Activated T-cell treated with anti-CD3 and anti-CD28 coated beads, Interleukin-2, amount 50 U/mL, for 24 hours (primary cell): ENCODE measurements around the gene PANK2.
"Not testable (repeated sequence)": the region's sequence is repeated elsewhere in the genome, so short reads cannot be mapped to it uniquely, and the experiment has no call there.

Experiments used
- DNase-seq: peaks from one replicate; pipeline ENCODE4 v3.0.0-alpha.2; 2020
- H3K27ac Mint-ChIP-seq: 2 replicates; pipeline ENCODE4 v1.8.0; 2020; ENCODE audit warnings: mild to moderate bottlenecking, mixed read lengths
- H3K27me3 Mint-ChIP-seq: 2 replicates; pipeline ENCODE4 v1.8.0; 2020; ENCODE audit warnings: mixed read lengths
- H3K36me3 Mint-ChIP-seq: 2 replicates; pipeline ENCODE4 v1.8.0; 2020; ENCODE audit warnings: low read depth, mixed read lengths
- H3K4me1 Mint-ChIP-seq: 2 replicates; pipeline ENCODE4 v1.8.0; 2020; ENCODE audit warnings: low read depth, mixed read lengths
- H3K4me3 Mint-ChIP-seq: 2 replicates; pipeline ENCODE4 v1.8.0; 2020; ENCODE audit warnings: mild to moderate bottlenecking, moderate library complexity, mixed read lengths
- H3K9me3 Mint-ChIP-seq: 2 replicates; pipeline ENCODE4 v1.8.0; 2020; ENCODE audit warnings: mixed read lengths

The PANK2 gene

DNA sequence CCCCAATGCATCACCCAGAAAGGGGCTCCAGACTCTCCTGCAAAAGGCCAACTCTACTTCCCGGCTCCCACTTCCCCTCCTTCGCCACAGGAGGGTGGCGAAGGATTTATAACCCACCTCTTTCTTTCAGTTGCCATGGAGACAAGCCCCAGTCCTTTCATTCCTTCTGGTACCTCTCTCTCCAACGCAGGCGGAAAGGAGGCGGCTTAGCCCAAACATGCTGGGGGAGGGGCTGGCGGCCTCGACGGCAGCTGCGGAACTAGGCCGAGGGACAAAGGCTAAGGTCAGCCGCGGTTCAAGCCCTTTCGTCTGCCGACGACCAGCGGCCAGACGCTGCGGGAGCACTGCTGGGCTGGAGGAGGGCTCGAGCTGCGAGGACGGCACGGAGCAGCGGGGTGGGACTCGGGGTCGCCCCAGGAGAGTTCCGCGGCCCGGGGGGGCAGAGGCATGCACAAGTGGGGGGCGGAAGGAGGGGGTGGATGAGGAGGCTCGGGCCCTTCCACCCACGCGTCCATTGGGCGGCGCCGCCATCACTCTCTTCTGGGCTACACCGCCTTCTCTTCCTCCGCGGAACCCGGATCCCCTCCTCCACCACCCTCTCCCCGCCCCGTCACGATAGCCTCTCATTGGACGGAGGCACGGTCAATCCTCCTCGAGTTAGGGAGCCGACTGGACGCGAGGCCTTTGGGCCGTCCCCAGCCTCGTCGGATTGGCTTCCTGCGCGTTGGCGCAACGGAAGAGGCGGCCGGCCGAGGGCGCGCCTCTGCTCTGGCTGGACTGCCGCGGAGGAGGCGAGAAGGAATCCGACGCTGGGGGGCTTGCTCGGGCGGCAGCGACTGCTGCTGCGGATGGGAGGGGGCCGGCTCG lies at the start of gene PANK2:
Gene PANK2, plus strand, starts transcription at position 766 of the 867 bp plus-strand sequence.
- H3K9me3 Mint-ChIP-seq = no peaks in the 10 kb centered on the region
- H3K4me3 Mint-ChIP-seq = peak within 1 kb of the TSS; percentile 97
- peaks cover 72% of the 10 kb centered on the region for H3K36me3 Mint-ChIP-seq
- peak within 1 kb of the TSS; percentile 98 for H3K27ac Mint-ChIP-seq
- no peaks in the 10 kb centered on the region for H3K27me3 Mint-ChIP-seq
- peak; percentile 97 for DNase-seq
- peaks cover 50% of the 10 kb centered on the region for H3K4me1 Mint-ChIP-seq

DNA sequence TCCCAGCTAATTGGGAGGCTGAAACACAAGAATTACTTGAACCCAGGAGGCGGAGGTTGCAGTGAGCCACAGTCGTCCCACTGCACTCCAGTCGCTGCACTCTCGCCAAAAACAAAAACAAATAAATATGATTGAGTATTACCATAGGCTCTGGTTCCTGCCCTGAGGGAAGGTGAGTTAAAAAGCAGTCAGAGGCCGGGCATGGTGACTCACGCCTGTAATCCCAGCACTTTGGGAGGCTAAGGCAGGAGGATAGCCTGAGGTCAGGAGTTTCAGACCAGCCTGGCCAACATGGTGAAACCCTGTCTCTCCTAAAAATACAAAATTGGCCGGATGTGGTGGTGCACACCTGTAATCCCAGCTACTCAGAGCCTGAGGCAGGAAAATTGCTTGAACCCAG lies 49.0 kb upstream of the PANK2 start:
- H3K27ac Mint-ChIP-seq, H3K9me3 Mint-ChIP-seq, H3K36me3 Mint-ChIP-seq, H3K4me1 Mint-ChIP-seq, H3K4me3 Mint-ChIP-seq, DNase-seq, H3K27me3 Mint-ChIP-seq: not testable (repeated sequence)

GRCh38 chr20:3842348-3842930 lies 46.7 kb upstream of the PANK2 start:
- Mint-ChIP-seq H3K4me1 (peaks cover 13% of the 10 kb centered on the region), H3K4me3 (no peak overlapping the region), H3K27ac (no peak overlapping the region), H3K36me3 (peaks cover 9% of the 10 kb centered on the region), H3K9me3 (no peaks in the 10 kb centered on the region), H3K27me3 (no peaks in the 10 kb centered on the region)
- DNase-seq = no peak

DNA sequence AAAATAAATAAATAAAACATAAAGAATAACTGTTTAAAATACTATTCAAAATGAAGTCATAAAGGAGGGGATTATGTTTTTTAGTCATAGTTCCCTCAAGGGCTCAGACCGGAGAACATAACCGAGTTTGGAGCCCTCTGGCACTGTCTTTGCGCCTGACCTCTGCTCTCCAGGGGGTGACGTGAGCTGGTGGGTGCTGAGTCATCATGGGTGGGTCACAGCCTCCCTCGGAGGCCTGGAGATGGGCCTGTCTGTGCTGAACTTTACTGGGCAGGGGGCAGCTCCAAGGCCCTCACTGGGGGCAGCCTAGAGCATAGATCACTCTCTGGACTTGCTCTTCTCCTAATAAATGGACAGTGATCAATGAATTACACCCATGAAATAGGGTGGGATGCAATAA lies 45.7 kb upstream of the PANK2 start:
- DNase-seq = no peak

DNA sequence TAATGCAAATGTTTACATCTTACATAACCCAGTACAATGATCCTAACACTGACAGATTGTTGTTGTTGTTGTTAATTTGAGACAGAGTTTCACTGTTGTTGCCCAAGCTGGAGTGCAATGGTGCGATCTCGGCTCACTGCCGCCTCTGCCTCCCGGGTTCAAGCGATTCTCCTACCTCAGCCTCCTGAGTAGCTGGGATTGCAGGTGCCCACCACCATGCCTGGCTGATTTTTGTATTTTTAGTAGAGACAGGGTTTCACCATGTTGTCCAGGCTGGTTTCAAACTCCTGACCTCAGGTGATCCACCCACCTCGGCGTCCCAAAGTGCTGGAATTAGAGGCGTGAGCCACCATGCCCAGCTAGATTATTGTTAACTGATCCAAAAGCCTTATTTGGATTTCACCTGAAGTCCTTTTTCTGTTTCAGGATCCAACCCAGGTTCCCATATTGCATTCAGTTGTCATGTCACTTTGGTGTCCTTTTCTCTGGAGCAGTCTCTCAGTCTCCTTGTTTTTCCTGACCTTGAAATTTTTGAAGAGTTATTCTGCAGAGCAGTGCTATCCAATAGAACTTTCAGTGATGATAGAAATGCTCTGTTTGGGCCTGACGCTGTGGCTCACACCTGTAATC lies 45.1 kb upstream of the PANK2 start:
- not testable (repeated sequence) for H3K9me3 Mint-ChIP-seq, H3K27me3 Mint-ChIP-seq, DNase-seq, H3K27ac Mint-ChIP-seq, H3K4me3 Mint-ChIP-seq
- Mint-ChIP-seq H3K4me1 (peaks cover 27% of the 10 kb centered on the region), H3K36me3 (peaks cover 19% of the 10 kb centered on the region)

More for the DNA sequence above, 45.7 kb upstream of the PANK2 start:
- H3K36me3 Mint-ChIP-seq = peaks cover 14% of the 10 kb centered on the region
- H3K9me3 Mint-ChIP-seq = no peaks in the 10 kb centered on the region
- H3K27me3 Mint-ChIP-seq = no peaks in the 10 kb centered on the region
- H3K4me1 Mint-ChIP-seq = peaks cover 22% of the 10 kb centered on the region
- no peak overlapping the region for H3K27ac Mint-ChIP-seq
- H3K4me3 Mint-ChIP-seq = no peak overlapping the region

DNA sequence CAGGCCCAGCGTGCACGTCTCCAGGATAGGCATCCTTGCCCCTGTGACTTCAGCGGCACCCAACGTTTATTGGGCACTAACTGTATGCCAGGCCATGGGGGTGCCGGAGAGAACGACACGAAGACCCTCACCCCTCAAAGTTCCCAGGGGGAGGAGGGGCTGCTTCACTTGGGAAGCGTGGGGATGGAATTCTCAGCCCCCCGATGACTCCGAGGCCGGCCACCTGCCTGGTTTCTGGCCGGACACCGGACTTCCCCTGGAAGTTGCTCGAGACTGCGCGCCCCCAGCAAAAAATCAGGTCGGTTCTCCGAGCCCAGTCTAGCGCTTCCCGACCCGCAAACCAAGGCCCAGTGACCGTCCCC lies 42.8 kb upstream of the PANK2 start:
- Mint-ChIP-seq H3K4me1 (peaks cover 31% of the 10 kb centered on the region), H3K4me3 (peak overlapping the region; percentile 85), H3K36me3 (peaks cover 26% of the 10 kb centered on the region), H3K9me3 (no peaks in the 10 kb centered on the region), H3K27me3 (no peaks in the 10 kb centered on the region), H3K27ac (peak overlapping the region; percentile 93)
- DNase-seq = no peak

DNA sequence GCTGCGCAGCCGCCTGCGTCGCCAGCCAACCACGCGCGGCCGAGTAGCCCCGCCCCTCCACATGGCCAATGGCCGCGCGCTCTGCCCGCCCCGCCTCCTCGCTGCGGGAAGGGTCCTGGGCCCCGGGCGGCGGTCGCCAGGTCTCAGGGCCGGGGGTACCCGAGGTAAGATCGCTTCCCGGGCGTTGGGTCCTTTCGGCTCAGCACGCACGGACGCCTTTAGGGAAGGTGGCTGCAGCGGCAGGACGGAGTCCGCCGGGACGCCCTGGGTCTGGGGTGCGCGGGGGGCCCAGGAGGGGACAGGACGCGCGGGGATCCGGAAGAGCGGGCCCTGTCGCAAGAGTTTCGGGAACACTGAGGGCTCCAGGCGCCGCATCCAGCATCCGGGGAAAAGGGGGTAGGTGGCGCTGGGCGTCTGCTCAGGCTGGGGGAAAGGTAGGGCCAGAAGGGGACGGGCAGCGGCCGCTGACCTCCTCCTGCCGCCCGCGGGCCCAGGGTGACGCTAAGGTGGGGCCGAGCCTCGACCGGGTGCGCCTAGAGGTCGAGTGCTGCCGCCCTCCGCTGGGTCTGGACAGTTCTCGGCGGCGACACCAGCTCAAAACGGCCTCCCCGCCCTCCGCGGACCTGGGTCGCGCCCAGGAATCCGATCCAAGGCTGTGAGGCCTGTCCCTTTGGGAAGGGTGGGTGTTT lies 42.3 kb upstream of the PANK2 start, which contains the start of gene MAVS:
Gene MAVS, plus strand, starts transcription at position 95 of the 689 bp plus-strand sequence. CDS start 7,791 bp downstream, outside the sequence.
- Mint-ChIP-seq H3K9me3 (no peaks in the 10 kb centered on the region), H3K36me3 (peaks cover 26% of the 10 kb centered on the region), H3K4me1 (peaks cover 31% of the 10 kb centered on the region), H3K27ac (peak within 1 kb of the TSS; percentile 93), H3K4me3 (peak within 1 kb of the TSS; percentile 85), H3K27me3 (no peaks in the 10 kb centered on the region)
- DNase-seq = peak; percentile 92

DNA sequence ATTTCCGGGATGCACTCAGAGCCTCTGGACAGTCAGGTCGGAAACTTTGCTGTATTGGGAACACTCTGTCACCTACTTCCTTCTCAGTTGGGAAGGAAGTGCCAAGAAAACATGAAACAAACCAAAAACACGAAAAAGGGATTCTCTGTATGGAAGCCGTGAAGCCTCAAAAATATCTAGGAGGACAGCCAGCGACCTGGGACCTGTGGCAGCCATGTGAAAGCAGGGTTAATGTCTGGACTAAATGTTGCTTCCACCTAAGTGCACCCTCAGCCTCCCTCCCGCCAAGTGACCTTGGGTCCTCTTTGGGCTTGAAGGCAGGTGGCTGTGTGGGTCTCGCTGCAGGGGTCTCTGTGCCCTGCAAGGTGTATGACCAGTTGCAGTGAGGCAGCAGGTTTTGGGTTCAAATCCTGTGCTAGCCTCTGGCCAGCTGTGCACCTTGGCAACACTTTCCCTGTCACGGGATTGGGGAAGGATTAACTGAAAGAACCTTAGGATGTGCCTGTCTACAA lies 41.7 kb upstream of the PANK2 start:
- H3K9me3 Mint-ChIP-seq = no peaks in the 10 kb centered on the region
- peaks cover 31% of the 10 kb centered on the region for H3K4me1 Mint-ChIP-seq
- H3K27me3 Mint-ChIP-seq = no peaks in the 10 kb centered on the region
- DNase-seq = no peak
- H3K27ac Mint-ChIP-seq = peak overlapping the region; percentile 93
- H3K36me3 Mint-ChIP-seq = peaks cover 29% of the 10 kb centered on the region
- H3K4me3 Mint-ChIP-seq = peak overlapping the region; percentile 85

DNA sequence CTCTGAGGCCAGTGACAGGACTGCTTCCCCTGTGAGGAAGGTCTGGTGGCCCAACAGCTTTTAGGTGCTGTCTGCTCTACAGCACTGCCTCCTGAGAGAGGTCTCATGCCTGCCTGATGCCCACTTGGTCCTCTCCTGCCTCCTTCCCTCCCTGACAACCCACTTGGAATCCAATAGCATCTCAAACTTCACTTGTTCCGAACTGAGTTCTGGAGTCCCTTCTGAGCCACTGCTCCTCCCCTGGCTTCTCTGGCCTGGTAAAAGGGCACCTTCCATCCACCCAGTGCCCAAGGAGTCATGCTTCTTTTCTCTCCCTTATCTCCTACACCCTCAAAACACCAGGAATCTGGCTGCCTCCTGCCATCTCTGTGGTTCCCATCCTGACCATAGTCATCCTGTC lies 40.6 kb upstream of the PANK2 start:
- peak overlapping the region; percentile 93 for H3K27ac Mint-ChIP-seq
- DNase-seq = no peak
- H3K36me3 Mint-ChIP-seq = peaks cover 29% of the 10 kb centered on the region
- H3K9me3 Mint-ChIP-seq = no peaks in the 10 kb centered on the region
- peak overlapping the region; percentile 85 for H3K4me3 Mint-ChIP-seq
- no peaks in the 10 kb centered on the region for H3K27me3 Mint-ChIP-seq
- peaks cover 31% of the 10 kb centered on the region for H3K4me1 Mint-ChIP-seq

DNA sequence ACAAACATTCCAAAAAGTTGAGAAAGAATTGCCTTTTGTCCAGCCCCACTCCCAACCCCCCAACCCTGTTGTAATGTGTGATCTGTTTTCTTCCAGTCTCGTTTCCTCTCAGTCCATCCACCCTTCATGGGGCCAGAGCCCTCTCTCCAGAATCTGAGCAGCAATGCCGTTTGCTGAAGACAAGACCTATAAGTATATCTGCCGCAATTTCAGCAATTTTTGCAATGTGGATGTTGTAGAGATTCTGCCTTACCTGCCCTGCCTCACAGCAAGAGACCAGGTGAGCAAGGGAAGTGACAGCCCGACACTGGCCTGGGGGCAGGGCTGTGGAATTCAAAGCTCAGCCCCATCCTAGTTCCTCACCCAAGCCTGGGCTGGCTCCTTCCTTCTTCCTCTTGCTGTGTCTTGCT lies 34.7 kb upstream of the PANK2 start:
- Mint-ChIP-seq H3K9me3 (no peaks in the 10 kb centered on the region), H3K27ac (no peak overlapping the region), H3K36me3 (peaks cover 53% of the 10 kb centered on the region), H3K27me3 (no peaks in the 10 kb centered on the region), H3K4me3 (no peak overlapping the region), H3K4me1 (peaks cover 10% of the 10 kb centered on the region)
- no peak for DNase-seq

GRCh38 chr20:3857405-3857804 lies 31.8 kb upstream of the PANK2 start:
- peak overlapping the region; percentile 30 for H3K27ac Mint-ChIP-seq
- no peaks in the 10 kb centered on the region for H3K9me3 Mint-ChIP-seq
- no peak for DNase-seq
- no peaks in the 10 kb centered on the region for H3K27me3 Mint-ChIP-seq
- H3K36me3 Mint-ChIP-seq = peaks cover 67% of the 10 kb centered on the region
- no peak overlapping the region for H3K4me3 Mint-ChIP-seq
- H3K4me1 Mint-ChIP-seq = peaks cover 8% of the 10 kb centered on the region

DNA sequence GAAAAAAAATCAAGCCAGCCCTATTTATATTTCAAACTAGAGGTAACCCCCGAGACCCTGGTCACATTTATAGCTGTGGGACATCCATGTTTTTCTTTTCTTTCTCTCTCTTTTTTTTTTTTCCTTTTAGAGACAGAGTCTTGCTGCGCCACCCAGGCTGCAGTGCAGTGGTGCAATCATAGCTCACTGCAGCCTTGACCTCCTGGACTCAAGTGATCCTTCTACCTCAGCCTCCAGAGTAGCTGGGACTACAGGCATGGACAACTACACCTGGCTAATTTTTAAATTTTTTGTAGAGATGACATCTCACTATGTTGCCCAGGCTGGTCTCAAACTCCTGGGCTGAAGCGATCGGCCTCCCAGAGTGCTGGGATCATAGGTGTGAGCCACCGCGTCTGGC lies 30.5 kb upstream of the PANK2 start:
- Mint-ChIP-seq H3K36me3 (peaks cover 80% of the 10 kb centered on the region), H3K27ac (no peak overlapping the region), H3K9me3 (no peaks in the 10 kb centered on the region), H3K4me1 (peaks cover 8% of the 10 kb centered on the region), H3K4me3 (no peak overlapping the region), H3K27me3 (no peaks in the 10 kb centered on the region)
- DNase-seq = no peak

DNA sequence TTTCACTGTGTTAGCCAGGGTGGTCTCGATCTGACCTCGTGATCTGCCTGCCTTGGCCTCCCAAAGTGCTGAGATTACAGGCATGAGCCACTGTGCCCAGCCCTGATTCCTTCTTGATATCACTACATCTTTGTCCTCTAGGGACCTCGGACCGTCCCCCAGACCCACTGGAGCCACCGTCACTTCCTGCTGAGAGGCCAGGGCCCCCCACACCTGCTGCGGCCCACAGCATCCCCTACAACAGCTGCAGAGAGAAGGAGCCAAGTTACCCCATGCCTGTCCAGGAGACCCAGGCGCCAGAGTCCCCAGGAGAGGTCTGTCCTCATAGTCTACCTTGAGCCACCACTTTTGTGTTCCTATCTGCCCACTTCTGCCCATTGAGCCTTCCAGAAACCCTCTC lies 28.0 kb upstream of the PANK2 start:
- Mint-ChIP-seq H3K27ac (peak overlapping the region; percentile 11), H3K36me3 (peaks cover 87% of the 10 kb centered on the region), H3K4me3 (no peak overlapping the region), H3K4me1 (peaks cover 3% of the 10 kb centered on the region), H3K9me3 (no peaks in the 10 kb centered on the region), H3K27me3 (no peaks in the 10 kb centered on the region)
- no peak for DNase-seq

DNA sequence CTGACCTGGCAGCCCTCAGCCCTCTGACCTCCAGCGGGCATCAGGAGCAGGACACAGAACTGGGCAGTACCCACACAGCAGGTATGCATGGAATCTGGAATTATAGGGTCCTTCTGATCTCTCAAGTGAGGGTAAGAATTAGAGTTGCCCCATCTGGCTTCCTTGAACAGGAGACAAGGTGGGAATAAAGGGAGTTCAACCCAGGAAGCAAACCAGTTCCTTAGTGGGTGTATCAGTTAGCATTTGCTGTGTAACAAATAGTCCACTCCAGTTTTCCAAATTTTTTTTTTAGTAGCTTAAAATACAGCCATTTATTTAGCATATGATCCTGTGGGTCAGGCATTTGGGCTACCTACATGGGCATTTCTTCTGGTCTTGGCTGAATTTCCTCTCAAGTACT lies 26.9 kb upstream of the PANK2 start:
- Mint-ChIP-seq H3K36me3 (peaks cover 90% of the 10 kb centered on the region), H3K4me3 (no peak overlapping the region), H3K27me3 (no peaks in the 10 kb centered on the region), H3K9me3 (no peaks in the 10 kb centered on the region), H3K4me1 (no peaks in the 10 kb centered on the region), H3K27ac (no peak overlapping the region)
- no peak for DNase-seq
